Heart left ventricle (tissue), 13 donors: ENCODE data around the gene APEH.

Experiments used
- POLR2A ChIP-seq, 2 donors: fragments of 450-650 bp; IDR thresholded peaks; one replicate each; pipeline ENCODE4 v1.6.1; 2017; ENCODE audit warnings: antibody characterized with exemption in 2 of 2, mild to moderate bottlenecking in 2 of 2, moderate library complexity in 2 of 2
- TF ChIP-seq, protein P1 (sequence below), 12 donors: fragments of 200-600 bp; sonication (generic) in 4 of 12; IDR thresholded peaks; one replicate each; pipeline versions ENCODE4 v1.5.0 to v1.8.0; 2018 to 2022; ENCODE audit warnings: antibody characterized with exemption in 12 of 12, mild to moderate bottlenecking in 5 of 12
- donor health status: ischemic (EF 13 %, LVEDD 7.1; RV severe dilation, severe dysfunction).
- donor health status: DM: no; HTN: yes; CAD: no.
- donor health status: DM: no; HTN: no; CAD: no.
- donor health status: ischemic (EF 25% LVEDD 6.9; RV normal size, moderate dysfunction).
- donor health status: ischemic (EF 25% LVEDD 5.7; RV mildly dilated, moderate dysfunction).
- donor health status: ischemic (EF 35%, LVEDD 5.7; RV mildly dilated, moderate dysfunction).
- donor health status: nonischemic (EF 11% LVEDD 7.7; RV severe dilation, severe dysfunction).
- donor health status: DM: yes; HTN: yes; CAD: no.
- donor health status: PGD.
- donor health status: ischemic (EF 29% LVEDD 5.4; RV normal size, mild dysfunction).
- donor health status: nonischemic (EF 23%, LVEDD 6.1; RV moderate dilation, normal function).

DNA sequence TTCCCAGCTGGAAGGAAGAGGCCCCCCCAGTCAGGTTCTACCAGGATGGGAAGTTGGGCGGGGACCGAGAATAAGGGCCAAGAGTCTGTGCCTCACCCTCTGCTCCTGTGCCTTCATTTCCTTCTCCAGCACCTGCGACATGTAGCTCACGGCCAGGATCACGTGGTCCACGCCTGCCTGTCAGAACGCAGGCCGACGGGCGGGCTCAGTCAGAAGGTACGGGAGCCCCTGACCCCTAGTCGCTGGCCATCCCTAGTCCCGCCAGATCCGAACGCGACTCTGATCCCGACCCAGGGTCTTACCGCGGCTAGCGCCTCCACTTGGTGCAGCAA, 49.1 kb downstream of the APEH start:
- TF ChIP-seq POLR2A (IDR thresholded peaks at IDR 0.05) = no peak
- TF ChIP-seq, protein P1, sequence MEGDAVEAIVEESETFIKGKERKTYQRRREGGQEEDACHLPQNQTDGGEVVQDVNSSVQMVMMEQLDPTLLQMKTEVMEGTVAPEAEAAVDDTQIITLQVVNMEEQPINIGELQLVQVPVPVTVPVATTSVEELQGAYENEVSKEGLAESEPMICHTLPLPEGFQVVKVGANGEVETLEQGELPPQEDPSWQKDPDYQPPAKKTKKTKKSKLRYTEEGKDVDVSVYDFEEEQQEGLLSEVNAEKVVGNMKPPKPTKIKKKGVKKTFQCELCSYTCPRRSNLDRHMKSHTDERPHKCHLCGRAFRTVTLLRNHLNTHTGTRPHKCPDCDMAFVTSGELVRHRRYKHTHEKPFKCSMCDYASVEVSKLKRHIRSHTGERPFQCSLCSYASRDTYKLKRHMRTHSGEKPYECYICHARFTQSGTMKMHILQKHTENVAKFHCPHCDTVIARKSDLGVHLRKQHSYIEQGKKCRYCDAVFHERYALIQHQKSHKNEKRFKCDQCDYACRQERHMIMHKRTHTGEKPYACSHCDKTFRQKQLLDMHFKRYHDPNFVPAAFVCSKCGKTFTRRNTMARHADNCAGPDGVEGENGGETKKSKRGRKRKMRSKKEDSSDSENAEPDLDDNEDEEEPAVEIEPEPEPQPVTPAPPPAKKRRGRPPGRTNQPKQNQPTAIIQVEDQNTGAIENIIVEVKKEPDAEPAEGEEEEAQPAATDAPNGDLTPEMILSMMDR (IDR thresholded peaks at IDR 0.05) = no peak
